Epithelial cell of esophagus (primary cell): Measurements from ENCODE around the gene CERS1.

ENCODE experiments used
- DNase-seq: peaks from one replicate; pipeline ENCODE4 v3.0.0; 2010; ENCODE audit warnings: low read depth
- H3K4me3 ChIP-seq: 2 replicates; pipeline ENCODE4 v1.5.1; 2011; ENCODE audit warnings: mild to moderate bottlenecking, low read length, control low read depth
- CTCF ChIP-seq: IDR thresholded peaks from 2 replicates; pipeline ENCODE4 v1.5.1; 2011; ENCODE audit warnings: low read depth, mild to moderate bottlenecking, low read length, control low read depth, inconsistent platforms; ENCODE audit not compliant: insufficient read depth; ENCODE audit errors: missing control alignments

CERS1 gene

GRCh38 chr19:18901491-18901890 lies 5.5 kb upstream of the CERS1 start:
- H3K4me3 ChIP-seq = no peak overlapping the region
- no peak for DNase-seq
- no peak for TF ChIP-seq CTCF

- TF ChIP-seq CTCF = no peak
- H3K4me3 ChIP-seq = no peak overlapping the region
- no peak for DNase-seq
Observed at GRCh38 chr19:18900700-18901481, 4.9 kb upstream of the CERS1 start.

DNA sequence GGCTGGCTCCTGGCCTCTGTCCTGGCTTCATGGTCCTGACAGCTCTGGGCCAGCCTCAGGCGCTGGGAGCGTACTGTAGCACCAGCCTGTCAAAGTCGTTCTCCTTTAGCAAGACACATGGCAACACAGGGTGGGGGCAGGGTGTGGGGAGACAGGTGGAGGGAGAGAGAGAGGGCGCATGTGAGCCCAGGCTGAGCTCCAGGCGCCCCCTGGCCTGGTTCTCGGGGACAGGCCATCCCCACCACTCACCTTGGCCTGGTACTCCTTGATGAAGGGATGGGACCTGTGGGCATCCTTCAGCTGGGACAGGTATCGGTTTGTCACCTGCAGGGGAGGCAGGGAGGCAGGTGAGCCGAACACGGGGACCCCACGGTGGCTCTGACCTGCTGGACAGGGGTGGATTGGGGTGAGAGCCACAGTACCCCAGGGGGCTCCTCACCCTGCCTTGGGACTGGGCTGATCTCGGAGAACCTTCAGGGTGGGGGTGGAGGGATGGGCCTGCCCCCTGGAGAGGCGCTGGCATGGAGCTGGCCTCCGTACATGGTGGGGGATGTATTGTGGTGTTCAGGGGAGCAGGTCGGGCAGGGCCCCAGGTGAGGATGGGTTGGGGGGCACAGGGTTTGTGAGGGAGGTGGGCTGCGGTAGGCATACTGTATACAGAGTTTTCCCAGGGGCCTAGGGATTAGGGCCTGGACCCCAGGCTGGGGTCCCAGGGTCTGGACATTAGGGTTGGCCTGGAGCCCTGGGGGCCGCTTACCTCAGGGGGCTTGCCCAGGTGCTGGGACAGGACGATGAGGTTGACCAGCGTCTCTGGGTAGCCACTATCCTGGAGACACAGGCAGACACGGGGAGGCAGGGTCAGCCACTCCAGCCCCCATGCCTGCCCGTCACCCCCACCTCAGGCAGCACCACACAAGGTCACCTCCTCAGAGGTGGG lies 3.9 kb upstream of the CERS1 start:
- no peak for DNase-seq

GRCh38 chr19:18898607-18899408 lies 2.9 kb upstream of the CERS1 start:
- DNase-seq = no peak
- no peak for TF ChIP-seq CTCF
- no peak overlapping the region for H3K4me3 ChIP-seq

More for the DNA sequence above, 3.9 kb upstream of the CERS1 start:
- H3K4me3 ChIP-seq = no peak overlapping the region
- no peak for TF ChIP-seq CTCF

DNA sequence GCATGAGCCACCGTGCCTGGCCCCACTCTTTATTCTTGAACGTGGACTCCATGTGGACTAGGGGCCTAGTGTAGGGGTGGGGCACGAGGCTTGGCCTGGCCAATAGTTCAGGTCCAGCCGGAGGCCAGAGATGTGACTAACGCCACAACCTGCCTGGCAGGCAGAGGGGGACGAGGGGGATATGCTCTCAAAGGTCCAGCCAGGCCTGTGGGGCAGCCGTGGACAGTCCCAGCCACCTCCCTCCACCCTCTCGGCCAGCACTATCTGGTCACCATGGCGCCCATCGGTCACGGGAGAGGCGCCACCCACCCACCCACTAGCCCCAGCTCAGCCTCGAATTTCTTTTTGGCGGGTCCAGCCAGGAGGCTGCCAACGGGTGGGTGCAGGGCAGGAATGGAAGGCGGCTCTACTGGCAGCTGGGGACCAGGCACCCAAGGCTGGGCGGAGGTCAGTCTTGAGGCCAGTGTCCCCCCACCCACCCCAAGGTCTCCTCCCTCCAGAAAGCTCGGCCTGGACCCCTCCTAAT lies 2.2 kb upstream of the CERS1 start:
- DNase-seq = no peak
- TF ChIP-seq CTCF = no peak

GRCh38 chr19:18897094-18898029 lies 1.4 kb upstream of the CERS1 start:
- H3K4me3 ChIP-seq = no peak overlapping the region
- TF ChIP-seq CTCF = no peak

More for the DNA sequence above, 2.2 kb upstream of the CERS1 start:
- no peak overlapping the region for H3K4me3 ChIP-seq

More at GRCh38 chr19:18897094-18898029, 1.4 kb upstream of the CERS1 start:
- DNase-seq = no peak
